ENCODE results near the gene RAD51D.
"Not testable (repeated sequence)": the region's sequence is repeated elsewhere in the genome, so short reads cannot be mapped to it uniquely, and the experiment has no call there.

Gene RAD51D

GRCh38 chr17:35127751-35128514 lies 8.3 kb upstream of the RAD51D start:
- TF ChIP-seq SUZ12 (IDR thresholded peaks at IDR 0.05; ENCODE audit: extremely low read depth, insufficient read depth, insufficient read length), result no peak
- no peak for TF ChIP-seq YY1 (IDR thresholded peaks at IDR 0.05; ENCODE audit: insufficient read depth, insufficient read length)
- no peak for TF ChIP-seq ZNF274 (IDR thresholded peaks at IDR 0.05; ENCODE audit: low read depth, low read length)
- Histone ChIP-seq H3K36me3 (ENCODE audit: insufficient read depth, insufficient read length, low read length) (peaks cover 28% of the 10 kb centered on the region), H3K9me3 (ENCODE audit: insufficient read depth, low read length) (no peaks in the 10 kb centered on the region), H3K9ac (ENCODE audit: insufficient read length, low read depth) (no peak overlapping the region), H3K27me3 (ENCODE audit: insufficient read depth, insufficient read length) (no peaks in the 10 kb centered on the region), H3K4me1 (ENCODE audit: insufficient read depth, insufficient read length) (no peaks in the 10 kb centered on the region), H3K4me3 (ENCODE audit: insufficient read length, low read depth) (no peak overlapping the region)
- no peak for DNase-seq (ENCODE audit: low read depth, low spot score)

DNA sequence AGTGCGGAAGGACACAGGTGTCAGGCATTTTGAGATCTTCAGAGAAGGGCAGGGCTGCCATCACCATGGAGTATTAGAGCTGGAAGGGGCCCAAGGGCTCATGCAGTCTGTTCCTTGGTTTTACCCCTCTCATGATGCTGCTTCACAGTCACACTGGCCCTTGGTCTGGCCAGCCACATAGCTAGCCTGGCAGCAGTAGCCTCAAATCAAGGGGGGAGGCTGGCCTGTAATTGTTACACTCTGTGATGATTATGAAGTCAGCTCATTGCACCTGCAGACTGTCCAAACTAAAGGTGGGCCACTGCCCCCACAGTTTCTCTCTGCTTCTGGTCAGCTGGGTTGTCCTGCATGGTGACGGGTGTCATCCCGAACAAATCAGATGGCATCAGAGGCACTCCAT lies 1.7 kb upstream of the RAD51D start, which contains the start of gene FNDC8:
FNDC8 (plus strand) TSS at position 301 of the 400 bp plus-strand sequence; CDS start at position 380, 79 bp downstream.
- TF ChIP-seq SUZ12 (IDR thresholded peaks at IDR 0.05; ENCODE audit: extremely low read depth, insufficient read depth, insufficient read length), result no peak
- TF ChIP-seq YY1 (IDR thresholded peaks at IDR 0.05; ENCODE audit: insufficient read depth, insufficient read length), result no peak
- no peak for TF ChIP-seq ZNF274 (IDR thresholded peaks at IDR 0.05; ENCODE audit: low read depth, low read length)

GRCh38 chr17:35117984-35118383 lies 1.7 kb downstream of the RAD51D start:
- Histone ChIP-seq H3K9ac (ENCODE audit: insufficient read length, low read depth) (no peak overlapping the region), H3K4me1 (ENCODE audit: insufficient read depth, insufficient read length) (peaks cover 6% of the 10 kb centered on the region), H3K36me3 (ENCODE audit: insufficient read depth, insufficient read length, low read length) (peaks cover 23% of the 10 kb centered on the region), H3K27me3 (ENCODE audit: insufficient read depth, insufficient read length) (peaks cover 16% of the 10 kb centered on the region), H3K9me3 (ENCODE audit: insufficient read depth, low read length) (no peaks in the 10 kb centered on the region), H3K4me3 (ENCODE audit: insufficient read length, low read depth) (no peak overlapping the region)
- TF ChIP-seq SUZ12 (IDR thresholded peaks at IDR 0.05; ENCODE audit: extremely low read depth, insufficient read depth, insufficient read length) (no peak), ZNF274 (IDR thresholded peaks at IDR 0.05; ENCODE audit: low read depth, low read length) (no peak), YY1 (IDR thresholded peaks at IDR 0.05; ENCODE audit: insufficient read depth, insufficient read length) (no peak)
- no peak for DNase-seq (ENCODE audit: low read depth, low spot score)

More for the DNA sequence above, 1.7 kb upstream of the RAD51D start, which contains the start of gene FNDC8:
- H3K4me3 ChIP-seq (ENCODE audit: insufficient read length, low read depth), result no peak within 1 kb of the TSS
- H3K27me3 ChIP-seq (ENCODE audit: insufficient read depth, insufficient read length), result peaks cover 16% of the 10 kb centered on the region
- H3K36me3 ChIP-seq (ENCODE audit: insufficient read depth, insufficient read length, low read length), result peaks cover 15% of the 10 kb centered on the region
- H3K9me3 ChIP-seq (ENCODE audit: insufficient read depth, low read length), result no peaks in the 10 kb centered on the region
- peaks cover 6% of the 10 kb centered on the region for H3K4me1 ChIP-seq (ENCODE audit: insufficient read depth, insufficient read length)
- no peak within 1 kb of the TSS for H3K9ac ChIP-seq (ENCODE audit: insufficient read length, low read depth)
- DNase-seq (ENCODE audit: low read depth, low spot score), result no peak

DNA sequence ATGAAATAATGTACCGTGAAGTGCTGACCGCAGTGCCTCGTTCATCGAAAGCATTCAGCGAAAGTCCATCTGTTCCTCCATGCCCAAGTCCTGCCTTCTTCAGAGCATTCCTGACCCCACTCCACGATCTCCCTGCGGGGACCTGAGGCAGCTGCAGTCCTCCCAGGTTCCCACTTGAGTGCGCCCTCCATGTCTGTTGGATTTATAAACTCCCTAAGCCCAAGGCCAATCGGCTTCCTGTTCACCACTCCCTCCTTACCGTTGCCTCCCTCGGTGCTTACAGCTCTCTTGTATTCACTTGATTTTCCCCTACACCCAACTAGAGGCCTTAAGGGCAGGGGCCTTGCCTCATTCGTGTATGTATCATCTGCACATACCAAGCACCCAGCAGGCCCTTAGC lies 2.8 kb downstream of the RAD51D start:
- TF ChIP-seq YY1 (IDR thresholded peaks at IDR 0.05; ENCODE audit: insufficient read depth, insufficient read length) (no peak), ZNF274 (IDR thresholded peaks at IDR 0.05; ENCODE audit: low read depth, low read length) (no peak), SUZ12 (IDR thresholded peaks at IDR 0.05; ENCODE audit: extremely low read depth, insufficient read depth, insufficient read length) (no peak)
- no peak for DNase-seq (ENCODE audit: low read depth, low spot score)
- Histone ChIP-seq H3K36me3 (ENCODE audit: insufficient read depth, insufficient read length, low read length) (peaks cover 27% of the 10 kb centered on the region), H3K27me3 (ENCODE audit: insufficient read depth, insufficient read length) (peaks cover 16% of the 10 kb centered on the region), H3K9ac (ENCODE audit: insufficient read length, low read depth) (no peak overlapping the region), H3K4me3 (ENCODE audit: insufficient read length, low read depth) (no peak overlapping the region), H3K4me1 (ENCODE audit: insufficient read depth, insufficient read length) (peaks cover 6% of the 10 kb centered on the region), H3K9me3 (ENCODE audit: insufficient read depth, low read length) (no peaks in the 10 kb centered on the region)

DNA sequence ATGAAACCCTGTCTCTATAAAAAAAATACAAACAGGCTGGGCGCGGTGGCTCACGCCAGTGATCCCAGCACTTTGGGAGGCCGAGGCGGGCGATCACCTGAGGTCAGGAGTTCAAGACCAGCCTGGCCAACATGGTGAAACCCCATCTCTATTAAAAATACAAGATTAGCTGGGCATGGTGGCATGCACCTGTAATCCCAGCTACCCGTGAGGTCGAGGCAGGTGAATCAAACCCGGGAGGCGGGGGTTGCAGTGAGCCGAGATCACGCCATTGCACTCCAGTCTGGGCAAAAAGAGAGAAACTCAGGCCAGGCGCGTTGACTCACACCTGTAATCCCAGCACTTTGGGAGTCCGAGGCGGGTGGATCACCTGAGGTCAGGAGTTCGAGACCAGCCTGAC lies 8.9 kb downstream of the RAD51D start:
- not testable (repeated sequence) for H3K4me1 ChIP-seq (ENCODE audit: insufficient read depth, insufficient read length); H3K9ac ChIP-seq (ENCODE audit: insufficient read length, low read depth); H3K4me3 ChIP-seq (ENCODE audit: insufficient read length, low read depth); DNase-seq (ENCODE audit: low read depth, low spot score); H3K27me3 ChIP-seq (ENCODE audit: insufficient read depth, insufficient read length); H3K9me3 ChIP-seq (ENCODE audit: insufficient read depth, low read length)
- peaks cover 24% of the 10 kb centered on the region for H3K36me3 ChIP-seq (ENCODE audit: insufficient read depth, insufficient read length, low read length)

DNA sequence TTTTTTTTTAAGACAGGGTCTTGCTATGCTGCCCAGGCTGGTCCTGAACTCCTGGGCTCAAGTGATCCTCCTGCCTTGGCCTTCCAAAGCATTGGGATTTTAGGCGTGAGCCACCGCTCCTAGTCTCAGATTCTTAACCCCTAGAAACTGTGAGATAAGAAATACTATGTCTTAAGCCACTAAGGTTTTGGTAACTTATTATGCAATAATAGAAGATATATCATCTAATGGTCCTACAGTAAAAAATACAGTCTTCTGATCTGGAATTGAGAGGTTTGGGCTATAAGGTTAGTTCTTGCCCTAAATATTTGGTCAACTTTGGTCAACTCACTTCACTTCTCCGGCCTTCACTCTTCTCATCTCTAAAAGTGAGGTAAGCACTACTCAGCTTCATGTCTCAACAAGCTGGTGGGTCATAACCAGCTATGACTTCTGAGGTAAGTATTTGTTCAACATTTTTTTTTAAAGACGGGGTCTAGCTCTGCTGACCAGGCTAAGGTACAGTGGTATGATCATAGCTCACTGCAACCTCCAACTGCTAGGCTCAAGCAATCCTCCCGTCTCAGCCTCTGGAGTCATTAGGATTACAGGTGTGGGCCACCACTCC lies 14.7 kb downstream of the RAD51D start:
- Histone ChIP-seq H3K4me1 (ENCODE audit: insufficient read depth, insufficient read length) (no peaks in the 10 kb centered on the region), H3K9ac (ENCODE audit: insufficient read length, low read depth) (no peak overlapping the region), H3K9me3 (ENCODE audit: insufficient read depth, low read length) (no peaks in the 10 kb centered on the region), H3K4me3 (ENCODE audit: insufficient read length, low read depth) (no peak overlapping the region), H3K36me3 (ENCODE audit: insufficient read depth, insufficient read length, low read length) (peaks cover 48% of the 10 kb centered on the region), H3K27me3 (ENCODE audit: insufficient read depth, insufficient read length) (no peaks in the 10 kb centered on the region)
- no peak for DNase-seq (ENCODE audit: low read depth, low spot score)
- TF ChIP-seq ZNF274 (IDR thresholded peaks at IDR 0.05; ENCODE audit: low read depth, low read length), result no peak
- no peak for TF ChIP-seq SUZ12 (IDR thresholded peaks at IDR 0.05; ENCODE audit: extremely low read depth, insufficient read depth, insufficient read length)

DNA sequence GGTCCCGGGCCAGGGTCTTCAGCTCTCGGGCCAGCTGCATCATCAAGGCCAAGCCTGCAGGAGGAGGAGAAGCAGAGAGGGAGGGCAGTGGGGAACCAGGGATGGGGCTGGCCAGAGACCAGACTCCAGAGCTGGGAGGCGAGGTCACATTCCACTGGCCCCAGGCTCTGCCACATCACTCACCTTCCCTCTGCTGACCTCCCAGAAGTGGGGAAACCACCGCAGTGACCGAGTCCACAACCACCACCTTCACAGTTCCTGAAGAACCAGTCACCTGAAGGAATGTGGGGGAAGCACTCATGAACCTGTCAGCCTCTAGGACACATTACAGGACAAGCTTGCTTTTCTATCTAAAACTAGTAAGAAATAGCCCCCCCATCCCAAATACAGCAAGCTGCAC lies 16.4 kb downstream of the RAD51D start:
- Histone ChIP-seq H3K9me3 (ENCODE audit: insufficient read depth, low read length) (no peaks in the 10 kb centered on the region), H3K27me3 (ENCODE audit: insufficient read depth, insufficient read length) (no peaks in the 10 kb centered on the region), H3K4me3 (ENCODE audit: insufficient read length, low read depth) (no peak overlapping the region), H3K36me3 (ENCODE audit: insufficient read depth, insufficient read length, low read length) (peaks cover 51% of the 10 kb centered on the region), H3K4me1 (ENCODE audit: insufficient read depth, insufficient read length) (no peaks in the 10 kb centered on the region), H3K9ac (ENCODE audit: insufficient read length, low read depth) (no peak overlapping the region)
- TF ChIP-seq YY1 (IDR thresholded peaks at IDR 0.05; ENCODE audit: insufficient read depth, insufficient read length), result no peak
- TF ChIP-seq SUZ12 (IDR thresholded peaks at IDR 0.05; ENCODE audit: extremely low read depth, insufficient read depth, insufficient read length), result no peak
- TF ChIP-seq ZNF274 (IDR thresholded peaks at IDR 0.05; ENCODE audit: low read depth, low read length), result no peak
- DNase-seq (ENCODE audit: low read depth, low spot score), result no peak
